ENCODE results near the gene ALKBH3.

GRCh38 chr11:43953521-43953920 lies 72.9 kb downstream of the ALKBH3 start:
- TF ChIP-seq, protein P1, sequence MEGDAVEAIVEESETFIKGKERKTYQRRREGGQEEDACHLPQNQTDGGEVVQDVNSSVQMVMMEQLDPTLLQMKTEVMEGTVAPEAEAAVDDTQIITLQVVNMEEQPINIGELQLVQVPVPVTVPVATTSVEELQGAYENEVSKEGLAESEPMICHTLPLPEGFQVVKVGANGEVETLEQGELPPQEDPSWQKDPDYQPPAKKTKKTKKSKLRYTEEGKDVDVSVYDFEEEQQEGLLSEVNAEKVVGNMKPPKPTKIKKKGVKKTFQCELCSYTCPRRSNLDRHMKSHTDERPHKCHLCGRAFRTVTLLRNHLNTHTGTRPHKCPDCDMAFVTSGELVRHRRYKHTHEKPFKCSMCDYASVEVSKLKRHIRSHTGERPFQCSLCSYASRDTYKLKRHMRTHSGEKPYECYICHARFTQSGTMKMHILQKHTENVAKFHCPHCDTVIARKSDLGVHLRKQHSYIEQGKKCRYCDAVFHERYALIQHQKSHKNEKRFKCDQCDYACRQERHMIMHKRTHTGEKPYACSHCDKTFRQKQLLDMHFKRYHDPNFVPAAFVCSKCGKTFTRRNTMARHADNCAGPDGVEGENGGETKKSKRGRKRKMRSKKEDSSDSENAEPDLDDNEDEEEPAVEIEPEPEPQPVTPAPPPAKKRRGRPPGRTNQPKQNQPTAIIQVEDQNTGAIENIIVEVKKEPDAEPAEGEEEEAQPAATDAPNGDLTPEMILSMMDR (IDR thresholded peaks at IDR 0.05) = no peak
- no peak for TF ChIP-seq POLR2A (IDR thresholded peaks at IDR 0.05)

Data from upper lobe of left lung (tissue), 4 donors.